Panc1 (cell line): Measurements from ENCODE around the gene TNFRSF14.

Source experiments
- CTCF ChIP-seq: fragments of 450-650 bp; IDR thresholded peaks from 2 replicates; pipeline ENCODE4 v1.5.1; 2017; ENCODE audit warnings: mild to moderate bottlenecking
- POLR2AphosphoS5 ChIP-seq: IDR thresholded peaks from 2 replicates; pipeline ENCODE4 v1.6.1; 2012; ENCODE audit warnings: mild to moderate bottlenecking, low read depth, low read length, moderate library complexity
- REST ChIP-seq, 2 experiments: IDR thresholded peaks; 2 replicates each; pipeline ENCODE4 v1.6.1; 2011 to 2012; ENCODE audit warnings: low read depth in 2 of 2, control low read depth in 1 of 2, low read length in 1 of 2, mild to moderate bottlenecking in 1 of 2, moderate library complexity in 1 of 2; ENCODE audit not compliant: insufficient read depth in 1 of 2
- SIN3A ChIP-seq: IDR thresholded peaks from 2 replicates; pipeline ENCODE4 v1.6.1; 2012; ENCODE audit warnings: low read depth, mild to moderate bottlenecking, low read length, moderate library complexity, borderline replicate concordance; ENCODE audit not compliant: insufficient read depth
- TCF7L2 ChIP-seq: IDR thresholded peaks from 2 replicates; pipeline ENCODE4 v1.6.1; 2011; ENCODE audit warnings: mild to moderate bottlenecking, low read depth, low read length, inconsistent platforms

GRCh38 chr1:2555634-2556276 is 416 bp upstream of the TNFRSF14 start:
- no peak for TF ChIP-seq CTCF
- TF ChIP-seq REST (IDR thresholded peaks at IDR 0.05; ENCODE audit: insufficient read depth in 1 of 2, low read depth in 2 of 2, low read length in 1 of 2): no peak
- TF ChIP-seq POLR2AphosphoS5: no peak
- TF ChIP-seq SIN3A: no peak
- TF ChIP-seq TCF7L2: no peak
